ENCODE measurements around the gene SLC25A39.

SLC25A39 gene

DNA sequence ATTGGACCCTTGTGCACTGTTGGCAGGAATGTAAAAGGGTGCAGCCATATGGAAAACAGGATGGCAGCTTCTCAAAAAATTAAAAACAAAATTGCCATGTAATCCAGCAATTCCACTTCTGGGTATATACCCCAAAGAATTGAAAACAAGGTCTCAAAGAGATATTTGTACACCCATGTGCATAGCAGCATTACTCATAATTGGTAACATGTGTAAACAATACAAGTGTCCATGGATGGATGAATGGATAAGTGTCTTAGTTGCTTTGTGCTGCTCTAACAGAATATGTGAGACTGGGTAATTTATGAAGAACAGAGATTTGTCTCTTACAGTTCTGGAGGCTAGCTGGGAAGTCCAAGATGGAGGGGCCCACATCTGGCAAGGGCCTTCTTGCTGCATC lies 20.0 kb downstream of the SLC25A39 start:
- H2AK5ac ChIP-seq (ENCODE audit: low read length) = no peak overlapping the region
- H3K9ac ChIP-seq (ENCODE audit: low read length) = no peak overlapping the region
- H2BK15ac ChIP-seq (replicated peaks; ENCODE audit: low read depth) = no peak overlapping the region
- H4K8ac ChIP-seq (ENCODE audit: low read depth, low read length) = no peak overlapping the region
- H3K27ac ChIP-seq (ENCODE audit: low read depth, low read length) = no peak overlapping the region
- H3K27me3 ChIP-seq (ENCODE audit: insufficient read depth, low read length, poor library complexity) = no peaks in the 10 kb centered on the region
- H3K79me2 ChIP-seq (ENCODE audit: control insufficient read depth, insufficient read depth, low read length) = no peaks in the 10 kb centered on the region
- H2BK120ac ChIP-seq (ENCODE audit: low read depth, low read length) = no peak overlapping the region
- no peak overlapping the region for H4K5ac ChIP-seq (ENCODE audit: low read length)
- no peak for DNase-seq
- no peaks in the 10 kb centered on the region for H3K79me1 ChIP-seq (ENCODE audit: low read length)
- no peak overlapping the region for H3K4me2 ChIP-seq (ENCODE audit: low read length)
- peaks cover 3% of the 10 kb centered on the region for H3K4me1 ChIP-seq (ENCODE audit: control insufficient read depth, low read depth, low read length)
- H3K23ac ChIP-seq (ENCODE audit: low read length) = no peak overlapping the region
- no peak overlapping the region for H3K18ac ChIP-seq (ENCODE audit: low read length)
- H3K4ac ChIP-seq (ENCODE audit: low read depth, low read length) = no peak overlapping the region
- H3K56ac ChIP-seq (ENCODE audit: low read length) = no peak overlapping the region
- H2BK5ac ChIP-seq (ENCODE audit: low read length) = no peak overlapping the region
- no peak overlapping the region for H3K4me3 ChIP-seq (ENCODE audit: low read length)
- no peaks in the 10 kb centered on the region for H3K36me3 ChIP-seq (ENCODE audit: control insufficient read depth, insufficient read depth, low read length)

DNA sequence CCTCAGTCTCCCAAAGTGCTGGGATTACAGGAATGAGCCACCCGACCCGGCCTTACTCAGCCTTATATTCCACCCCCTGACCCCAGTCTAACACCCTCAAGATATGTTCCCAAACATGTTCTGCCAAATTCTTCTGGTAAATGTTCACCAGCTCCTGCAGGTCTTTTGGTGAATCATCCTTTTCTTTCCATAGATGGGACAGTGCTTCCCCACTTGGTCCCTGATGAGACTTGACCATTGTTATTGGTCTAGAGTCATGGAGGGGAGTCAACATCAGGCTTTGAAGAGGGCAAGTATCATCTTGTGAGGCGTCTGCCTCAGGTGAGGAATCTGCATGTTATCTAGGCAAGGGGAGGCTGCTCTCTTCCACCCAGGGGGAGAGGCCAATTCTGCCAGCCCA lies 26.6 kb downstream of the SLC25A39 start:
- Histone ChIP-seq H3K36me3 (ENCODE audit: control insufficient read depth, insufficient read depth, low read length) (no peaks in the 10 kb centered on the region), H3K27me3 (ENCODE audit: insufficient read depth, low read length, poor library complexity) (no peaks in the 10 kb centered on the region), H2BK120ac (ENCODE audit: low read depth, low read length) (no peak overlapping the region), H3K23ac (ENCODE audit: low read length) (no peak overlapping the region), H3K27ac (ENCODE audit: low read depth, low read length) (no peak overlapping the region), H3K4me3 (ENCODE audit: low read length) (no peak overlapping the region), H3K4ac (ENCODE audit: low read depth, low read length) (no peak overlapping the region), H2BK15ac (replicated peaks; ENCODE audit: low read depth) (no peak overlapping the region), H4K5ac (ENCODE audit: low read length) (no peak overlapping the region), H3K18ac (ENCODE audit: low read length) (no peak overlapping the region), H3K9ac (ENCODE audit: low read length) (no peak overlapping the region), H2AK5ac (ENCODE audit: low read length) (no peak overlapping the region), H4K8ac (ENCODE audit: low read depth, low read length) (no peak overlapping the region), H3K4me1 (ENCODE audit: control insufficient read depth, low read depth, low read length) (no peaks in the 10 kb centered on the region), H3K4me2 (ENCODE audit: low read length) (no peak overlapping the region), H2BK5ac (ENCODE audit: low read length) (no peak overlapping the region), H3K79me1 (ENCODE audit: low read length) (no peaks in the 10 kb centered on the region), H3K56ac (ENCODE audit: low read length) (no peak overlapping the region), H3K79me2 (ENCODE audit: control insufficient read depth, insufficient read depth, low read length) (no peaks in the 10 kb centered on the region)
- no peak for DNase-seq
- WGBS (ENCODE audit: extremely low coverage, insufficient coverage, low lambda C conversion rate) = no CpG with 5 or more reads among the region's 3 CpGs

DNA sequence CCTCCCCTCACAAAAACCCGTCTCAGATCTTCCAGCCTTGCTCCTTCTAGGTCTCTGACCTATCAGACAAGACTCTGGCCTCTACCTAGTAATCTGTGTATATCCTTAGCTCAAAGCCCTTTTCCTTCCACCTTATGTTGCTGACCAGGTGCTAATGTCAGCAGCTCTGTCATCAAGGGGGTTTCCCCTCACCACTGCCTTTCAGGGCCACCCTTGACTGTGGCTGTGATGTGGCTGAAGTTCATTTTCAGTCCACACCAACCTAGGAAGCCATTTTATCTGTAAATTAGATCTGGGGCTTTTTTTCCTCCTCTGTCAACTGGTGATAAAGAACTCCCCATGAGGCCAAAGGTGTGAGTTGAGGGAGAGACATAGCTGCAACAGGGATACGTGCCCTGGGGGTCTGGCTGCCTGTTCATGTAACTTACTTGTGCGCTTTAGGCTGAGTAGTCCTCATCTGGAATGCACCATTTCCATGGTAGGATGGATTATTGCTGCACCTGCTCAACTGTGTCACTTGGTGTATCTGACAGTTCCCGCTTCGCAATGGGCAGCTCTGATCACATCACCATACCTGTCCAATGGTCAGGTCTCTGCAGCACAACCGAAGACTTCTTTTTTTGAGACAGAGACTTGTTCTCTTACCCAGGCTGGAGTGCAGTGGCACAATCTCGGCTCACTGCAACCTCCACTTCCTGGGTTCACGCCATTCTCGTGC lies 31.0 kb downstream of the SLC25A39 start:
- Histone ChIP-seq H4K5ac (ENCODE audit: low read length) (no peak overlapping the region), H2BK5ac (ENCODE audit: low read length) (no peak overlapping the region), H3K4me1 (ENCODE audit: control insufficient read depth, low read depth, low read length) (no peaks in the 10 kb centered on the region), H3K79me1 (ENCODE audit: low read length) (no peaks in the 10 kb centered on the region), H2BK15ac (replicated peaks; ENCODE audit: low read depth) (no peak overlapping the region), H3K56ac (ENCODE audit: low read length) (no peak overlapping the region), H2AK5ac (ENCODE audit: low read length) (no peak overlapping the region), H3K27me3 (ENCODE audit: insufficient read depth, low read length, poor library complexity) (no peaks in the 10 kb centered on the region), H2BK120ac (ENCODE audit: low read depth, low read length) (no peak overlapping the region), H3K4me3 (ENCODE audit: low read length) (no peak overlapping the region), H3K36me3 (ENCODE audit: control insufficient read depth, insufficient read depth, low read length) (no peaks in the 10 kb centered on the region), H3K23ac (ENCODE audit: low read length) (no peak overlapping the region), H4K8ac (ENCODE audit: low read depth, low read length) (no peak overlapping the region), H3K79me2 (ENCODE audit: control insufficient read depth, insufficient read depth, low read length) (no peaks in the 10 kb centered on the region), H3K27ac (ENCODE audit: low read depth, low read length) (no peak overlapping the region), H3K9ac (ENCODE audit: low read length) (no peak overlapping the region), H3K18ac (ENCODE audit: low read length) (no peak overlapping the region), H3K4ac (ENCODE audit: low read depth, low read length) (no peak overlapping the region), H3K4me2 (ENCODE audit: low read length) (no peak overlapping the region)
- no CpG with 5 or more reads among the region's 9 CpGs for WGBS (ENCODE audit: extremely low coverage, insufficient coverage, low lambda C conversion rate)
- no peak for DNase-seq

DNA sequence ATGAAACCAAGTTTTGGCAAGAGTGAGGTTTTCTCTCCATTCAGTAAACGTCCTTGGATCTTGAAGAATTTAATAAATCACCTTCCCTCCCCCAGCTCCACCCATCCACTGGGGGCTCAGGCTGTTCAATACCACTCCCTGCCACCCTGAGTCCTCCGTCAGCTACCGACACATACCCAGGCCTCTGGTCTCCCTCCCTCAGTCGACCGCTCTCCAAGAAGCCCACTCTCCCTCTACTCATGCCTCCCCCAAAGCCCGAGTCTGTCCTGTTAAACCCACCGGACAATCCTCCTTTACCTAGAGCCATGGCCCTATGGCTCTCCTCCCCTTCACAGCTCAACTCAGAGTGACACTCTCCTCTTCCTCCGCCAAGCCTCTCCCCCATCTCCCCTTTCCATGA lies 37.0 kb downstream of the SLC25A39 start:
- no CpG with 5 or more reads among the region's 8 CpGs for WGBS (ENCODE audit: extremely low coverage, insufficient coverage, low lambda C conversion rate)
- Histone ChIP-seq H3K27me3 (ENCODE audit: insufficient read depth, low read length, poor library complexity) (no peaks in the 10 kb centered on the region), H2BK5ac (ENCODE audit: low read length) (no peak overlapping the region), H3K23ac (ENCODE audit: low read length) (no peak overlapping the region), H2BK120ac (ENCODE audit: low read depth, low read length) (no peak overlapping the region), H2BK15ac (replicated peaks; ENCODE audit: low read depth) (no peak overlapping the region), H3K4ac (ENCODE audit: low read depth, low read length) (no peak overlapping the region), H3K36me3 (ENCODE audit: control insufficient read depth, insufficient read depth, low read length) (no peaks in the 10 kb centered on the region), H4K8ac (ENCODE audit: low read depth, low read length) (no peak overlapping the region), H4K5ac (ENCODE audit: low read length) (no peak overlapping the region), H2AK5ac (ENCODE audit: low read length) (no peak overlapping the region), H3K4me1 (ENCODE audit: control insufficient read depth, low read depth, low read length) (no peaks in the 10 kb centered on the region), H3K4me3 (ENCODE audit: low read length) (no peak overlapping the region), H3K79me2 (ENCODE audit: control insufficient read depth, insufficient read depth, low read length) (no peaks in the 10 kb centered on the region), H3K27ac (ENCODE audit: low read depth, low read length) (no peak overlapping the region), H3K18ac (ENCODE audit: low read length) (no peak overlapping the region), H3K79me1 (ENCODE audit: low read length) (no peaks in the 10 kb centered on the region), H3K56ac (ENCODE audit: low read length) (no peak overlapping the region), H3K4me2 (ENCODE audit: low read length) (no peak overlapping the region), H3K9ac (ENCODE audit: low read length) (no peak overlapping the region)
- DNase-seq = no peak

DNA sequence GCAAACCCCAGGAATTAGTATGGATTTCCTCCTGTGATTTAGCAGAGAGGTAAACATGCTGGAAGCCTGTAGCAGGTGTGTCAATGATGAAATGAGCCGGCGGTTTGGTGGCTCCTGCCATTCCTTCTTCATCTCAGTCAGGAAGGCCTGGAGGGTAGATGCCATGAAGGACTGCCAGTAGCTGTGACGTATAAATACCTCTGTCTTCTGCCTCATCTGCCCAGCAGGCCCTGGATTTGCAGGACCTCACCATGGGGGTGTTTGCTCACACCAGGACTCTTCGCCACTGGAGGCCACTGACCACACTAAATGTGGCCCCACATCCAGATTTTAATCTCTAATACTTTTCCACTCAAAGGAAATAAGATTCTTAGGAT lies 40.6 kb downstream of the SLC25A39 start:
- Histone ChIP-seq H3K56ac (ENCODE audit: low read length) (no peak overlapping the region), H3K79me1 (ENCODE audit: low read length) (no peaks in the 10 kb centered on the region), H3K18ac (ENCODE audit: low read length) (no peak overlapping the region), H4K8ac (ENCODE audit: low read depth, low read length) (no peak overlapping the region), H3K4me1 (ENCODE audit: control insufficient read depth, low read depth, low read length) (peaks cover 2% of the 10 kb centered on the region), H3K4ac (ENCODE audit: low read depth, low read length) (no peak overlapping the region), H3K9ac (ENCODE audit: low read length) (no peak overlapping the region), H3K36me3 (ENCODE audit: control insufficient read depth, insufficient read depth, low read length) (no peaks in the 10 kb centered on the region), H2BK120ac (ENCODE audit: low read depth, low read length) (no peak overlapping the region), H3K27ac (ENCODE audit: low read depth, low read length) (no peak overlapping the region), H3K79me2 (ENCODE audit: control insufficient read depth, insufficient read depth, low read length) (no peaks in the 10 kb centered on the region), H4K5ac (ENCODE audit: low read length) (no peak overlapping the region), H2AK5ac (ENCODE audit: low read length) (no peak overlapping the region), H2BK15ac (replicated peaks; ENCODE audit: low read depth) (no peak overlapping the region), H3K23ac (ENCODE audit: low read length) (no peak overlapping the region), H3K4me2 (ENCODE audit: low read length) (no peak overlapping the region), H3K27me3 (ENCODE audit: insufficient read depth, low read length, poor library complexity) (no peaks in the 10 kb centered on the region), H3K4me3 (ENCODE audit: low read length) (no peak overlapping the region), H2BK5ac (ENCODE audit: low read length) (no peak overlapping the region)
- DNase-seq = no peak
- no CpG with 5 or more reads among the region's 4 CpGs for WGBS (ENCODE audit: extremely low coverage, insufficient coverage, low lambda C conversion rate)

DNA sequence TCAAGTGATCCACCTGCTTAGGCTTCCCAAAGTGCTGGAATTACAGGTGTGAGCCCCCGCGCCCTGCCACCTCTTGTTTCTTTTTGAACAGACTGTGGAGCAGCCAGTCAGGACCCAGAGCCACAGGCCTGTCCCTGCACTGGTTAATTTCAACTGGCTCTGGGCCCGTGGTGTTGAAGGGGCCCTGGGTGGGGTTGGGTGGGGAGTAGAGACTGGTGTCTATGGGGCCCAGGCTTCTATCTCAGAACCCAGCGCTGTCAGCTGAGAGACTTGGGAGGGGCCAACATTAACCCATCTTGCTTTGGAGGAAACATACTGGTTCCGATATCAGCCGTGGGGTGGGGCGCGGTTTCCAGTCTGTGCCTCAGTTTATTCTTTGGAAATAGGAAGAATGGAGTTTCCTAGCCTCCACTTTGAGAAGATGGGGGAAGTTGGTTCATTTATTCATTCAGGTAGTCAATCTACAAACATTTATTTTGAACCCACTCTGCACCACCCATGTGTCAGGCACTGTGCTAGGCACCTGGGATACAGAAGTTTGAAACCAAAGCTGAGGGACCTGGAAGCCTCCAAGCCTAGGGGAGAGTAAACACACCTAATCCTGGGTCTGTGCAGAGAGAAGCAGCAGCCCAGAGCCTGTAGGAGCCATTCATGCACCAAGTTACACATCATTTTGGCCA lies 41.1 kb downstream of the SLC25A39 start:
- Histone ChIP-seq H3K4ac (ENCODE audit: low read depth, low read length) (no peak overlapping the region), H3K56ac (ENCODE audit: low read length) (no peak overlapping the region), H3K4me1 (ENCODE audit: control insufficient read depth, low read depth, low read length) (peaks cover 2% of the 10 kb centered on the region), H2BK120ac (ENCODE audit: low read depth, low read length) (no peak overlapping the region), H3K4me3 (ENCODE audit: low read length) (no peak overlapping the region), H3K9ac (ENCODE audit: low read length) (no peak overlapping the region), H2AK5ac (ENCODE audit: low read length) (no peak overlapping the region), H3K36me3 (ENCODE audit: control insufficient read depth, insufficient read depth, low read length) (no peaks in the 10 kb centered on the region), H4K5ac (ENCODE audit: low read length) (no peak overlapping the region), H3K27ac (ENCODE audit: low read depth, low read length) (no peak overlapping the region), H3K4me2 (ENCODE audit: low read length) (no peak overlapping the region), H3K23ac (ENCODE audit: low read length) (no peak overlapping the region), H2BK15ac (replicated peaks; ENCODE audit: low read depth) (no peak overlapping the region), H3K79me2 (ENCODE audit: control insufficient read depth, insufficient read depth, low read length) (no peaks in the 10 kb centered on the region), H4K8ac (ENCODE audit: low read depth, low read length) (no peak overlapping the region), H3K27me3 (ENCODE audit: insufficient read depth, low read length, poor library complexity) (no peaks in the 10 kb centered on the region), H3K79me1 (ENCODE audit: low read length) (no peaks in the 10 kb centered on the region), H2BK5ac (ENCODE audit: low read length) (no peak overlapping the region), H3K18ac (ENCODE audit: low read length) (no peak overlapping the region)
- no peak for DNase-seq
- WGBS (ENCODE audit: extremely low coverage, insufficient coverage, low lambda C conversion rate) = no CpG with 5 or more reads among the region's 8 CpGs
